ENCODE results near the gene HNRNPL.
"Not testable (repeated sequence)": the region's sequence is repeated elsewhere in the genome, so short reads cannot be mapped to it uniquely, and the experiment has no call there.

Gene HNRNPL

DNA sequence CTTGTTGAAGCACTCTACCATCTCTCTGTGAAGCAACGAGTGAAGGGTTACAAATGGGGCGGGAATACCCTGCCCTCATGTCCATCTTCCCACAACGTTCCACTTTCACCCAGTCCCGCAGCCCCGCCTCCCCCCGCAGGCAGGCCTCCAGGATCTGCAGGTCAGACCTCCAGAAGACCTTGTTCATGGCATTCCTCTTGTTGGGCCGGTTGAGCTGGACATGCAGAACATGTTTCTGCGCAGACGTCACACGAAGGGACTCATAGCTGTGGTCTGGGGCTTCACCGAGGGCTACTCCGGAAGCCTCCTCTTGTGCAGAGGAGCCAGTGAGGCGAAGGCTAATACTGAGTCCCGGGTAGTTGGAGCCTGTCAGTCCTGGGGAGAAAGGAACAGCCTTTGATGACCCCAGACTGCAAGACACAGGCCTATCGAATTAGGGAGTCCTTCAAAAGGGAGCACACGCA lies 18.6 kb downstream of the HNRNPL start:
- peak in 33 of 56 donors; percentile 5 to 56 (median 38) for DNase-seq

DNA sequence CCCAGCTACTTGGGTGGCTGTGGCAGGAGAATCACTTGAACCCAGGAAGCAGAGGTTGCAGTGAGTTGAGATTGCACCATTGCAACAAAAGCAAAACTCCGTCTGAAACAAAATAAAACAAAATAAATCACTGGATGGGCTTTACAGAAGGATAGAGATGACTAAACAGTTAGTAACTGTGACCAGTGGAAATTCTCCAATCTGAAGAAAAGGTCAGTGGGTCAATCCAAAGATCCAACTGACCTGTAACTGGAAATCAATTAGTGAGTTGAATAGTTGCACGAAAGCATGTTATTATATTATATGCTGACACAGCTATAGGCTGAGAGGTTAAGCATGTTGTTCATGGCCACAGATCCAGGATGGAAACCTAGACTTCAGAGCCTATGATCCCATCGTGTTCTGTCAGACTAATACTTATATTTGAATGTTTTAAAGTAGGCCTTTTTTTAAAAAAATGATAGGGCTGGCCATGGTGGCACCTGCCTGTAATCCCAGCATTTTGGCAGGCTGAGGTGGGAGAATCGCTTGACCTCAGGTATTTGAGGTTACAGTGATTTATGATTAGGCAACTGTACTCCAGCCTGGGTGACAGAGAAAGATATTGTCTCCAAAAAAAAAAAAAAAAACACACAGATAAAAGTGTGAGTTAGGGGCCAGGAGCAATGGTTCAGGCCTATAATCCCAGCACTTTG lies 19.6 kb downstream of the HNRNPL start:
- no peak for DNase-seq

- not testable (repeated sequence) for DNase-seq
Observed at GRCh38 chr19:38829203-38829602, 20.6 kb downstream of the HNRNPL start.

DNA sequence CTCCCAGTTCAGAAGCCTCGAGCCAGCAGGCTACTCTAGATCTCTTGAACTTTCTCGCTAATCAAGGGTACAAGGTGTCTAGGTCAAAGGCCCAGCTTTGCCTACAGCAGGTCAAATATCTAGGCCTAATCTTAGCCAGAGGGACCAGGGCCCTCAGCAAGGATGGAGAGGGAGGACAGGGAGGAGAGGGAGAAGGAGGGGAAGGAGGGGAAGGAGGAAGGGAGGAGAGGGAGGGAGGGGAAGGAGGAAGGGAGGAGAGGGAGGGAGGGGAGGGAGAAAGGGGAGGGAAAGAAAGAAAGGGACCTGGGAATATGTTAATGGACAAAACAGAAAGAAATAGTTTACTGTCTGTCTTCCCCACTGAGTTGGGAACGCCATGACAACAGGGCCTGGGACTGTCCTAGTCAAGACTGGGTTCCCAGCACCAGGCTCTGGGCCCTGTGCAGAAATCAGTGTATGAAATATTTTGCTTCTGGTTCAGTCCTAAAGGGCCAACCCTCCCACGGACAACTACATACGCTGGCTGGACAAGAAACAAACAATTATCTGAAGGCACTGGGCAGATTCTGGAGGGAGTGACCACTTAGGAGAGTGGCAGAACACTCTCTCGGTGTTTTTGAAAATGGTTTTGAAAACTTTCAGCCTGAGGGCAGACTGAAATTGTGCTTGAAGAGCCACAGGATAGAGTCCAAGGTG lies 22.8 kb downstream of the HNRNPL start:
- no peak for DNase-seq

DNA sequence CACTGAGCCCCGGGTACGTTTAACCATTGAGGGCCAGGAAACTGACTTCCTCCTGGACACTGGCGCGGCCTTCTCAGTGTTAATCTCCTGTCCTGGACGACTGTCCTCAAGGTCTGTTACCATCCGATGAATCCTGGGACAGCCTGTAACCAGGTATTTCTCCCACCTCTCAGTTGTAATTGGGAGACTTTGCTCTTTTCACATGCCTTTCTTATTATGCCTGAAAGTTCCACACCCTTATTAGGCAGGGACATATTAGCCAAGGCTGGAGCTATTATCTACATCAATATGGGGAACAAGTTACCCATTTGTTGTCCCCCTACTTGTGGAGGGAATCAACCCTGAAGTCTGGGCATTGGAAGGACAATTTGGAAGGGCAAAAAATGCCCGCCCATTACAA lies 23.9 kb downstream of the HNRNPL start:
- not testable (repeated sequence) for DNase-seq

- not testable (repeated sequence) for DNase-seq
Observed at GRCh38 chr19:38821230-38821825, 28.5 kb downstream of the HNRNPL start.

DNA sequence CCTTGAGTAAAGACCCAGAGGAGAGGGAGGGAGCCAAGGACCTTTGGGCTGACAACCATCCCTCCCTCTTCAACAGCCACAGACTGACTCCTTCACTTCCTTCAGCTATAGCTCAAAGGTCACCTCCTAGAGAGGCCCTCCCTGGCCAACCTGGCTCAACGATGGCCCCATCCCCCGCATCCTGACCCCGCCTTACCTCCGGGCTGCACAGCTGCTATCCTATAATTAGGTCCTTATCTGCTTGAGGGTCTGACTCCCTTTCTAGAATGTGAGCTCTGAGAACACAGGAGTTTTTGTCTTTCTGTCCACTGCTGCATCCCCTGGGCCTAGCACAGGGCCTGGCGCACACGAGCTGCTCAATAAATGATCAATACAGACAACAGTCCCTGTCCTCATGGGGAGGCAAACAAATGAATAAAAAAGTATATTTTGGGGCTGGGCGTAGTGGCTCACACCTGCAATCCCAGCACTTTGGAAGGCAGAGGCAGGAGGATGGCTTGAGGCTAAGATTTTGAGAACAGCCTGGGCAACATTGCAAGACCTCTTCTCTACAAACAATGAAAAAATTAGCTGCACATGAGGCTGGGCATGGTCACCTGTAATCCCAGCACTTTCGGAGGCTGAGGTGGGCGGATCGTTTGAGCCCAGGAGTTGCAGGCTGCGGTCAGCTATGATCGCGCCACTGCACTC lies 30.4 kb downstream of the HNRNPL start:
- no peak for DNase-seq

DNA sequence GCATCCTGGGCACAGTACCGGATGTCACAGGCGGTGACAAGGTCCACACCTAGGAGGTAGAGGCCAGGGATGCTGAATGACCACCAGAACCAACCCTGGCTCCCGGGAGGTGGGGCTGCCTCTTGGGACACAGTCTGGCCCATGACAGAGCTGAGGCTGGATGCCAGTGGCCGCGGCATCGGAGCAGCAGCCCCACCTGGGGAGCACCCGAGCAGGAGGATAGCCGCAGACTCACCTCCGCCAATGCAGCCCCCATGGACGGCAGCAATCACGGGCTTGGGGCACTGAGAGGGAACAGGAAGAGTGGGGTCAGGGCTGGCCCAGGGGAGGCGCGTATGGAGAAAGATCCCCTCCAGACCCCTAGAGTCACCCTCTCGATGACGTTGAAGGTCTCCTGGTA lies 32.7 kb downstream of the HNRNPL start:
- no peak for DNase-seq

DNA sequence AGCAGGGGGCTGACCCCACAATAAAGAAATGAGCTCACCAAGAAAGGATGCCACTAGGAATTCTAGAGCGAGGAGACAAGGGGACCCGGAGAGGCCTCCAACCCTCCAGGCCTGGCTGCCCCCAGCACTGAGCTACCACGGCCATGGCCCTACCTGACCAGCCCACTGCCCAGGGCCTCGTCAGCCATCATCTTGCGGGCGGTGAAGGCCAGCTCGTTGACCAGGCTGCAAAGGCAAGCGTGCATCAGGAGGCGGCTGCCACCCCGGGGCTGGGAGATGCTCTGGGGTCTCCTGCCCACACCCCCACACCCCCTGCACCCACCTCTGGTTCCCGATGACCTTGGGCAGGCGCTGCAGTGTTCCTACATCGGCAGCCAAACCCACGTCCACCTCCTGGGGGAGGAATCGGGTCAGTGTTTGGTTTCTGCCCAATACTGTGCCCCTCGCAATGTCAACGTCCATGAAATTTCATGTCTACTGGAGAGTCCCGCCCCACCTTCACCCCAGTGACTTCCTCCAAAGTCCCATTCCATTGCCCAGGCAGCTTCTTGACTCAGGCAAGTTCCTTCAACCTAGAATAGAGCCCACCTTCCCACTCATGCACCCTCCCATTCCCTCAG lies 33.5 kb downstream of the HNRNPL start:
- DNase-seq: no peak

DNA sequence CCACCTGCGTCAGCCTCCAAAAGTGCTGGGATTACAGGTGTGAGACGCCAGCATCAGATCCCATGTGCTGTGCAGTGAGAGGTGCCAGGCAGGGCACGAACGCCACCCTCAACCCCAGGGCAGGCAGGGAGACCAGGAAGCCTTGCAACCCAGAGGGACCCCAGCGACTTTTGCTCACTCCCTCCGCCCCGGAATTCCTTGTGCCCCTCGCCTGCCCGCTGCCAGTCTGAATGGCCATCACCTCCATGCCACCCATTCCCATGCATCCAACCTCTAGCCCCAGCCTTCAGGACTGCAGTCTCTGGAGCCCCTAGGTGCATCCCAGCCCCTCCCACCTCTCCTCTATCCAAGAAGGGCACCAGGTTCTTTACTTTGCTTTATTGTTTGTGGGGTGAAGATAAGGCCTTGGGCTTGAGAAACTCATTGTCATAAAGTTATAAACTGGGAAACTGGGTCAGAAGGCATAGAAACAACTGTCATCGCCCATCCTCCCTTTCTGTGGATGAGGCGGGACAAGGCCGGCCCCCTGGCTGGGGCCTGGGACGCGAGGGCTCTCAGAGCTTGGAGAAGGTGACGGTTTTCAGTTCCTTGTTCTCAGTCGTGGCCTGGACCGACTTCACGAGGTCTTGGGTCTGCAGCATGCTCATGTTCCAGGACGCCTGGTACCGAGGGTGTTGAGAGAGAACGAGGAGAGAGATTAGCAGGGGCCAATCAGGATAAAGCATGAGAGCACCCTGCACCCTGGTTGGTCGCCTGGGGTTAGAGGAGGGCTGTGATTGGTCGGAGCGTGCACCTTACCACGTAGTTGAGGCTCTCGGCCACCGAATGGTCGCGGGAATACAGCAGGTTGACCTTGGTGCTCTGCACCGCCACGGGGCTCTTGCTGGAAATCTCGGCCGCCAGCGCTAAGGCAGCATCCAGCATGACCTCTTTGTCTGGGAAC lies 34.5 kb downstream of the HNRNPL start:
- no peak for DNase-seq

DNA sequence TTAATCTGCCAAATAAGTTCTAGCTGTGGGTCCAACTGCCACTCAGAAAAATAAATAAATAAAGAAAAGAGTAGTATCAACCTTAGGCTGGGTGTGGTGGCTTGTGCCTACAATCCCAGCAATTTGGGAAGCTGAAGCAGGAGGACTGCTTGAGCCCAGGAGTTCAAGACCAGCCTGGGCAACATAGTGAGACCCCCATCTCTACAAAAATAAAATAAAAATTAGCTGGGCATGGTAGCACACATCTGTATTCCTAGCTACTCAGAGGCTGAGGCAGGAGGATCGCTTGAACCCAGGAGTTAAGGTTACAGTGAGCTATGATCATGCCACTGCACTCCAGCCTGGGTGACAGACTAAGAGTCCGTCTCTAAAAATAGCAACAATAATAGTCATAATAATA lies 35.9 kb downstream of the HNRNPL start:
- DNase-seq: not testable (repeated sequence)

GRCh38 chr19:38813323-38813722 lies 36.5 kb downstream of the HNRNPL start:
- DNase-seq: no peak

DNA sequence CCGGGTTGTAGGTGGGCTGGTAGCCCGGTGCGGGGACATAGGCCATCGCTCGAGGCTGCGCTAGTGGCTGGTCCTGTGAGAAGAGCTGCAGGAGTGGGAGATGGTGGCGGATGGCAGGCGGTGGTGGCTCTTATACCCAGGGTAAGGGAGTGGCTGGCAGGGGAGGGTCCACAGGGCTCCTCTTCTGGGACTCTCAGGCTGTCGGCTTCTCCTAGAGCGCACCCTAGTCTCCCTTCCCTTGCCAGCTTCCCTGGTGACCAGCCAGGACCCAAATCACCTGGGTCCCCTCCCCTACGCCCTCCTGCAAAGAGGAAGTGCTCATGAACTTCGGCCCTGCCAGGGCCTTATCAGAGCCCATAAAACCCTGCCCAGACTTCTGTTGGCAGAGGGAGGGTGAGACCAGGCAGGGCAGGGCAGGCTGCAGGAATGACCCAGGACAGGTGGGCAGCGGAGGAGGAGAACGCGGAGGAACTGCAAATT lies 36.9 kb downstream of the HNRNPL start, which contains the start of gene LGALS4:
Gene LGALS4 (minus strand): TSS at position 105 of the 480 bp plus-strand sequence. CDS start 59 bp downstream, at position 46.
- DNase-seq: no peak

DNA sequence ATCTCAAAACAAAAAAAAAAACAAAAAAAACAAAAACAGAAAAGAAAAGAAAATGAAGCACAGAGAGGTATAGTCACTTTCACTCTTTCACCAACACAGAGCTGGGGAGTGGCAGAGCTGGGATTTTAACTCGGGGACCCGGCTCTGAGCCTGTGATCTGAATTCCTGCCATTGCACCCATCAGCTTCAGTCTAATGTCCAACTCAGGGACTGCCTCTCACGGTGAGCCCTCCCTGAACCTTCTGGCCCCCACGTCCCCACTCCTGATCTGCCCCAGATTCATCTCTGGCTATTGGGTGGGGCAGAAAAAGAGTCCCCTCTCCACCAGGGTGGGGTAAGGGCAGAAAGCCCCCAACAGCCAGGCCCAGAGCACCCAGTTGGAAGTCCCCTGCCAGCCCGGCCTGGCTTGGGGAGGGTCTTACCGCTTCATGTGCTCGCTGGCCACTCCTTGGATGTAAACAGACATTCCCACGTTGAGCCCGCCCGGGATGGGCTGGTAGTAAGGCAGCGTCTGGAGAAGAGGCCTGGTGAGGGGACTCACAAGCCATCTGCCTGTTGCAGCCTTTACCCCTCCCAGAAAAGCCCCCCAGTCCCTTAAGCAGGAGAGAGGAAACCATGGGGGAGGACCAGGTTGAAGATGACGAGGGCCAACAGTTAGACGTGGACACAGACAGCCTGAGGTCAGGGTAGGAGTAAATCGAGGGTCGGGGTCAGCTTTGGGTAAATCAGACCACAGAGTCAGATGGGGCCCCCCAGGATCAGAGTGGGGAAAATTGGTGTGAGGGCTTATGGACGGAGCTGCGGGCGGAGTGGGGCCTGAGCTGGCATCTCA lies 37.6 kb downstream of the HNRNPL start:
- no peak for DNase-seq

DNA sequence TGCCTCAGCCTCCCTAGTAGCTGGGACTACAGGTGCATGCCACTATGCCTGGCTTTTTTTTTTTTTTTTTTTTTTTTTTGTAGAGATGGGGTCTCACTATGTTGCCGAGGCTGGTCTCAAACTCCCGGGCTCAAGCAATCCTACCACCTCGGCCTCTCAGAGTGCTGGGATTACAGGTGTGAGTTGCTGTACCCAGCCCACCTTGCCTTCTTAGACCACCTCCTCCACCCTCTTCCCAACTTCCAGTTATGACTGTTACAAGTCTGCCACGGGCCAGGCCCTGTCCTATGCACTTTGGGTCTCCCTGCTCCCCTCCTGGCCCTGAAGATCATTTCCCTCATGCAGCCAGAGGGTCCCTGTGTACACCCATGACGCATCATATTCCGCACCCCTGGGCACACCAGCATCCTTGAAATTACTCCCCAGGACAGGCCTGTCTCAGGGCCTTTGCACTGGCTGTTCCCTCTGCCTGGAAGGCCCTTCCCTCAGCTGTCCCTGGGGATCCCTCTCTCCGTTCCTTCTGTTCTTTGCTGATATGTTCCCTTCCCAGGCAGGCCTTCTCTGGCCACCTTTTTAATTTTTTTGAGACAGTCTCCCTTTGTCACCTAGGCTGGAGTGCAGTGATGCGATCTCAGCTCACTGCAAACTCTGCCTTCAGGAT lies 40.1 kb downstream of the HNRNPL start:
- DNase-seq: no peak

DNA sequence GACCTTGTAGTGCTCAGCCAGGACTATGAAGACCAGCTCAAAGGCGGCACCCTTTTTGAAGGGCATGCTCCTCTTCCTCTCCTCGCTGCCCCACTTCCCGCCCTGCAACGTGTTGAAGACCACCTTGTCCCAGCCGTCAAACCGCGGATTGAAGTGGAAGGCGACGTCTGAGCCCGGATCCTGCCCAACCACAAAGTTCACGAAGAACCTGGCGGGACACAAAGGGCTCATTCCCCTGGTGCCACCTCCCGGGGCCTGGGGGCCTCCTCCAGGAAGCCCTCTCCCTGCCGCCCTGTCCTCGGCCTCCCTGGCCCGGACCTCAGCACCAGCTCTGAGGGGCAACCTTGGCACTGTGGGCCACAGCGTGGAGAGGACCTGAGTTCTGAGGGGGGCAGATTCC lies 41.0 kb downstream of the HNRNPL start:
- no peak for DNase-seq

GRCh38 chr19:38807374-38808098 lies 42.2 kb downstream of the HNRNPL start:
- DNase-seq: not testable (repeated sequence)

- no peak for DNase-seq
Observed at GRCh38 chr19:38806371-38806770, 43.4 kb downstream of the HNRNPL start.

All from nucleus accumbens (tissue), 56 donors.